HG02981 (cell line): Measurements from ENCODE around the gene SERPINH1.

ENCODE experiments used
- ATAC-seq: cut with Tn5 transposase; IDR thresholded peaks from one replicate; pipeline ENCODE4 v1.9.1; 2021; ENCODE audit warnings: mild to moderate bottlenecking, moderate library complexity; ENCODE audit not compliant: unreplicated experiment

The SERPINH1 gene

GRCh38 chr11:75554258-75555022 is 7.6 kb upstream of the SERPINH1 start:
- ATAC-seq: no peak

DNA sequence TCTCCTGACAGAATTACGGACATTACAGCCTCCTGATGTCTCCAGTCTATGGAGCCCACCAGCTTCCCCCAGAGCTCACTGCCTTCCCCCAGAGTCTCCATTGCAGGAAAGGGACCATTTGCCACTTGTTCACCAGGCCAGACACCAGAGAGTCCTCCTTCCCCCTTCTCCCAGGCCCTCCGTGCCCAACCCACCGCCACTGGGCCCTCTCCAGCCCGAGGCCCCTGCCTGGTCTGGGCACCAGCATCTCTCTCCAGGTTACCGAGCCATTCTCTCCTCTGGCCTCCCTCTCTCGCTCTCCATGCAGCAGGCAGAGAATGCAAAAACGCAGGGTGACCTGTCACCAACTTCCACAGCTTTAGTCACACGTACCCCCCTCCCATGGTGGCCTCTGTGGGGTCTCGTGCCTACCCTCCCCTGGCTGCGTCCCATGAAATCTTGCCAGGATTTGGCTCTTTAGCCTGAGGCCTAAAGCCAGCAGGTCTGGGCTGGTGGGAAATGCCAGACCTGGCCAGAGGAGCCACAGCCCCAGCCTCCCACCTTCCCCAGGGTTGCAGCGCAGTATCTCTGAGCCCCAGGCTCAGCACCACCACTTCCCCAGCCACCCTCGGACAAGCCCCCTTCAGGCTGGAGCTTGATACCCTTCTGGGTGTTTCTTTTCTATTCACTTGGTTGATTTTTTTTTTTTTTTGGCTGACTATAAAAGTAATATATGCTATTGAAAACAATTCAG is 6.8 kb upstream of the SERPINH1 start:
- ATAC-seq: no peak

DNA sequence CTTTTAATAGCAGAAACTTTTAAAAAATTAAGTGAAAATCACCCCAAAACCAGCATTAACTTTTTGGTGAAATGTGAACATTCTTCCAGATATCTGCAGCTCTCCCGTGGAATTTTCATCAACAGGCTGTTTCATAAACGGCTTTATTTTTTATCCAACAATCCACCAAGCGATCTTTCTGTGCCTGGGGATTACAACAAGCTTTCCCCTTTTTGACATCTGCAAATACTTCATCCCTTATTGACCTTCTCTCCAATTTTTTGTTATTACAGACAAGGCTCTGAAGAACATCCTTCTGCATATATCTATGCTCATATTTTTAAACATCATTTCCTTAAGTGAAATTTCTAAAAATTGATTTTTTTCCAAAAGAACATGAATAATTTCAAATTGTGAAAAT is 5.8 kb upstream of the SERPINH1 start:
- no peak for ATAC-seq

DNA sequence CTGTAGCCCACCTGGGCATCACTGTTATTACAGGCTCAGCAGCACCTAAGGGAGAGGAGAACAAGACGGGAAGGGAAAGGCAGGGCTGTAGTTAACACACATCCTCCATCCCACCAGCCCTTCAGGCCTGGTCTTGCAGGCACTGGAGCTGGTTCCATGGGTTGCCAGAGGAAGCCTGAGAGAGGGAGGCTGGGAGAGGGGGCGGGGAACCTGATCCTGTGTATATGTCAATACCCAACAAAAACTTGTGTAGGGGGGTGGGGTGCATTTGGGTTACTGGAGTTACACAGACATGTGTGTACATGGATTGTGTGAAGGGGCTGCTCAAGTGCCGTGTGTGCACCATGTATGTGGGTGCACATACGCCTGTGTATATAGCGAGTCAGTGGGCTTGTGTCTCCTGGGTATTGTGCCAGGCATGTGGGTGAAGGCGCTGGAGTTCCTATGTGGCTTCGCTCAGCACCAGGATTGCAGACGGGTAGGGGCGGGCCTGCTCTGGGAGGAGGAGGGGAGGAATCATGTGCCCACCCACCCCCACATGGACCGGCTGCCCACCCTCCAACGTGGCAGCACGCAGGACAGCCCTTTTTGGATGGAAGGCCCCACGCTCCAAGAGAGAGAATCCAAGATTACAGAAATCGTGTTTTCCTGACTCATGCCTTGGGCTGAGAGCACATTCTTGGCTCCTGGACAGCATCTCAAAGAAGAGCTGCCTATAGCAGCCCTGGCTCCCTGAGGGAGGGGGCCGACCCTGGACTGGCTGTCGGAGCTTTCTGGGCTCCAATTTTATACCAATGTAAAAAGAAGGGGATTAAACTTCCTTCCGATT is 4.2 kb upstream of the SERPINH1 start:
- no peak for ATAC-seq

DNA sequence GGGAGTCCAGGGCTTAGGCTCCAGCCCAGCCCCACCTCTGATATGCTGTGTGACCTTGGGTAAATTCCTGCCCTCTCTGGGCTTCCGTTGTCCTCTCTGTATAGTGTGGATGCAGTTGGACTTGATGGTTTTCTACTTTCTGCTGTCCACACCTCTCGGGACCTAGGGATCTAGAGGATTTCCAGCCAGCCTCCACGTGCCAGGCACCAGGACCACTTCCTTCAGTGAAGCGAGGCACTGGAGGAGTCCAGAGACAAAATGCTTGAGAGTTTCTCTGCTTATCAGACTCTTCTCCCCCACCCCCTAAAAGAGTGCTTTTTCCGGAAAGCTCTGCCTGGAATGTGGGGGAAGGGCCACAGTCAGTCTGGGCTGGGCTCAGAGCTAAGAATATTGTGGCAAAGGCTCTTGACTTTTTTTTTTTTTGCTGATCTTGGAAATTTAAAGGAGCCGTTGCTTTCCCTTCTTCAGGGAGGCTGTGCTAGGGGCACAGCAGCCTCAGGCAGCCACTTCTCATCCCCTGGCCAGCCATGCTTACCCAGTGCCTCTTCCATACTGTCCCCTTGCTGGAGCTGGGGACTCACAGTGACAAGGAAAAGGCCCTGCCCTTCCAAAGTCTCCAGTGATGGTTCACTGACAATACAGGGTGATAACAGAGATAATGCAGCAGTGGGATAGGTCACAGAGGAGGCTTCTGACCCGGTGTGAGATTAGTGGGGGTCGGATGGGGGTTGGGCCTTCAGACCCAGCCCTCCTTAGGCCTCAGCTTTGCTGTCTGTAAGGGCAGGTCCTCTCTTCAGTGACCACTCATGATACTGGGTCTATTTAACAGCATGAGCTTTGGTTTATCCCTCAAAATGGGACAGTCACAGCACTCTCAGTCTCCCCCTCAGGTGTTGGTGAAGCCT is 2.9 kb upstream of the SERPINH1 start:
- ATAC-seq: no peak

DNA sequence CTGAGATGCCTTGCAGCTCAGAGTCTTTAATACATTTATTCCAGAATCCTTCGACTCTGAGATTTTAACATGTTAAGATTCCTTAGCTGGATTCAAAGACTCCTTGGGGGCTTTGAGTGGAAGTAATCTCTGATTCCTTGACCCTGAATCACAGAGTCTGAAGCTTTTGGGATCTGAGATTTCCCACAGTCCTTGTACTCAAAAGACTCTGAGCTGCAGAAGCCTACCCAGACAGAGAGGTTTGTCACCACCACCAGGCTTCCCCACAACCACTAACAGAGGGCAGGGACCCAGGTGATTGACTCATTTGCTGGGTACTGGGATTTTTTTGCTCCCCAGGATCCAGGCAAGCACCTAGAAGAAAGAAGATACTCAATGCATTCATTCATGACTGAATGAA is 1.4 kb upstream of the SERPINH1 start:
- no peak for ATAC-seq

DNA sequence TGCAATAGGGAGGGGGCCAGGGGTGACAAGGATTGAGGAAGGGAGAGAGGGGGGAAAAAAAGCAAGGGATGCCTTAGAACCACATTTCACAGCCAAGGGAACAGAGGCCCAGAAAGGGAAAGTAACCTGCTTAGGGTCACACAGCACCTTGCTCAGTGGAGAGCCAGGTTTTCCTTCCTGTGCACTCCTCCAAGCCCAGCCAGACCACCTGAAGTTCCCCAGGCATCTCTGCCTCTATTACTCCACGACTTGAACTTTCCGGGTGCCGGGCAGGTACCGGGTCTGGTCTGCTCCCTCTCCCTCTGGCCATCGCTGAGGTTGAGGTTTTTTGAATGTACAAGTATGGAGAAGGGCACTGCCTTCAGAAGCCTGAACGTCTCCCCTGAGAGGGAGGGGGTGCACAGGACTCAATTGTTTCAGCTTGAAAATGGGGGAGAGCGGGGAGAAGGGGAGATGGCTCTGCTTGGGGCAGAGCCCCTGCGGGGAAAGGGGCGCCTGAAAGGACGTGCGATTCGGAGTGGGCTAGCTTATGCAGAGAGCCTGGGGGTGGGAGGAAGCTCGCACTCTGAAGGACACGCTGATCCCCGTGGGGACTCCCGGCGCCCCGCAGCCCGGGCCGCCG is 516 bp upstream of the SERPINH1 start:
- no peak for ATAC-seq

DNA sequence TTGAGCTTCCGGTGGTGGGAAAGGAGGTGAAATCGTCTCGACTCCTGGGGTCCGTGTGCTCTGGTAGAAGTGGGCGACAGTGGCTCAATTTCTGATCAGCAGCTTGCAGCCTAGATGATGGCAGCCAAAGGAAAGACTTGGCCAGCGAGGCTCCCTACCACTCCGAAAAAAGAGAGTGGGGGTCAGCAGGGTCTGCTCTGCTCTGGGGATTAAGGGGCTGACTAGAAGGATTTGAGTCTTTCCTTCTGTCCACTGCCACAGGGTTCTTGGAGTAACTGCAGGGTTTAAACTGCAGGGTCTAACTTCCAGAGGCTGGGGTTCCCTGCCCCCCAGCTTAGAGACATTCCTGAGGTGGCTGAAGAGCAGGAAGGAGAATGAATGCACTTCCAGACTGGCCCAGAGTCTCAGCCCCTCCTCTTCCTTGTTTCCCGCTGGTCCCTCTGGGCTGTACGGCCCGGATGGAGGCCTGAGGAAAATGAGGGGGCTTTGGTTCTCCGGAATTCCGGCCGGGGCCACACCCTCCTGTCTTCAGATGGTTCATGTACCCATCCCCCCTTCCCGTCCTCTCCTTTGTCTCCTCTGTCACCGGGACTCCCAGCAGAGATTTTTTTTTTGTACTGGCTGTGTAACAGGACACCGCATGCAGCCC is 907 bp downstream of the SERPINH1 start:
- no peak for ATAC-seq

GRCh38 chr11:75563501-75563977 is 1.5 kb downstream of the SERPINH1 start:
- no peak for ATAC-seq

GRCh38 chr11:75563978-75564552 is 2.0 kb downstream of the SERPINH1 start:
- no peak for ATAC-seq

GRCh38 chr11:75565221-75565814 is 3.3 kb downstream of the SERPINH1 start:
- ATAC-seq: no peak

- no peak for ATAC-seq
Measured at GRCh38 chr11:75565916-75566762, 4.1 kb downstream of the SERPINH1 start.

DNA sequence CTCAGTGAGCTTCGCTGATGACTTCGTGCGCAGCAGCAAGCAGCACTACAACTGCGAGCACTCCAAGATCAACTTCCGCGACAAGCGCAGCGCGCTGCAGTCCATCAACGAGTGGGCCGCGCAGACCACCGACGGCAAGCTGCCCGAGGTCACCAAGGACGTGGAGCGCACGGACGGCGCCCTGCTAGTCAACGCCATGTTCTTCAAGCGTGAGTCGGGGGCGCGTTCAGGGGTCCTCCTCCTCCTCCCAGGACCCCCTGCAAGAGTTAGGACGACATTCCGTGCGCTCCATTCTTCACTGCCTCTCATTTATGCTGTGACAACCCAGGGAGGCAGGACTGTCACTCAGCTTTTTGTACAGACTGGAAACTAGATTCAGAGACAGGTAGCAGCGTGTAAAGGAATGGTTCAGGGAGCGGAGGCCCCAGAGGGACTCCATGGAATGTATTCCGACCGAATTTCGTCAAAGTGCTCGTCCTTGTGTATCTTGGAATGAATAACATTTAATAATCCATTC is 4.8 kb downstream of the SERPINH1 start:
- ATAC-seq: no peak

GRCh38 chr11:75567971-75568370 is 5.9 kb downstream of the SERPINH1 start:
- no peak for ATAC-seq

DNA sequence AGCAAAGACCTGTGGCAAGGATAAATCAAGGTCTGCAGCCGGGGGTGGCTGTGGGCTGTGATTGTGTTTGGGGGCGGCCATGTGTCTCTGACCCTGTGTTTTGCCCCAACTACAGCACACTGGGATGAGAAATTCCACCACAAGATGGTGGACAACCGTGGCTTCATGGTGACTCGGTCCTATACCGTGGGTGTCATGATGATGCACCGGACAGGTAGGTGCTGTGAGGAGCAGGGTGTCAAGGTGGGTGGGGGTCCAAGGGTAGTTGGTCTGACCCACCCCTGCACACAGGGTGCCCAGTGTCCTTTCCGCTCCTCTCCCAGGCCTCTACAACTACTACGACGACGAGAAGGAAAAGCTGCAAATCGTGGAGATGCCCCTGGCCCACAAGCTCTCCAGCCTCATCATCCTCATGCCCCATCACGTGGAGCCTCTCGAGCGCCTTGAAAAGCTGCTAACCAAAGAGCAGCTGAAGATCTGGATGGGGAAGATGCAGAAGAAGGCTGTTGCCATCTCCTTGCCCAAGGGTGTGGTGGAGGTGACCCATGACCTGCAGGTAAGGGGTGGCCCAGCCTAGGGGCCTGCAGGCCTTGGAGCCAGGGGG is 6.7 kb downstream of the SERPINH1 start:
- ATAC-seq: no peak

GRCh38 chr11:75570559-75571139 is 8.6 kb downstream of the SERPINH1 start:
- ATAC-seq: no peak

DNA sequence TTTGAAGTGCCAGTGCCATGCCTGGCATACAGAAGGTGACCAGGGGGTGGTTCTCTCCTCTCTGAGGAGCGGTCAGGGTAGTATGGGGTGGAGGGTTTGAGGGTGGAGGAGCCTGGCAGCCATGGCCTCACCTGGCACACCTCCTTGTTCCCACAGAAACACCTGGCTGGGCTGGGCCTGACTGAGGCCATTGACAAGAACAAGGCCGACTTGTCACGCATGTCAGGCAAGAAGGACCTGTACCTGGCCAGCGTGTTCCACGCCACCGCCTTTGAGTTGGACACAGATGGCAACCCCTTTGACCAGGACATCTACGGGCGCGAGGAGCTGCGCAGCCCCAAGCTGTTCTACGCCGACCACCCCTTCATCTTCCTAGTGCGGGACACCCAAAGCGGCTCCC is 9.6 kb downstream of the SERPINH1 start:
- ATAC-seq: no peak
